ENCODE results near the gene SPATA32. TPM values are rescaled to one million over a fixed set of nuclear protein-coding genes. Genes with fewer than 3 reads are reported as not detected.
"Not testable (repeated sequence)": the region's sequence is repeated elsewhere in the genome, so short reads cannot be mapped to it uniquely, and the experiment has no call there.

Gene SPATA32
- polyA plus RNA-seq (ENCODE audit: insufficient read length in 3 of 3) = under 1 TPM; 0.20 to 0.42 (median 0.22) TPM
- long read RNA-seq, donor 1 = 0 reads
- long read RNA-seq, donor 2 = 0 reads
- long read RNA-seq, donor 3 = 0 reads
- long read RNA-seq, donor 4 = 0 reads
- long read RNA-seq, donor 5 = 0 reads
- long read RNA-seq, donor 6 = 0 reads
- long read RNA-seq, donor 7 = 0 reads
- long read RNA-seq, donor 8 = 0 reads
- long read RNA-seq, donor 9 = 0 reads
- long read RNA-seq, donor 10 = 0 reads
- long read RNA-seq, donor 11 = 0 reads
- long read RNA-seq, donor 12 = 0 reads
- long read RNA-seq, donor 13 = 0 reads
- long read RNA-seq, donor 14 = 0 reads
- long read RNA-seq, donor 15 = 0 reads
- long read RNA-seq, donor 16 = 0 reads

GRCh38 chr17:45261577-45262515 lies at the start of gene SPATA32:
Gene SPATA32, minus strand, starts transcription at chr17:45262094. Its CDS starts 78 bp downstream, at chr17:45262016.
- DNase-seq (ENCODE audit: extremely low read depth in 1 of 11, low read depth in 9 of 11, low spot score in 4 of 11) = peak in 3 of 11 donors; percentile 21 to 43 (median 42)

- no peak for DNase-seq (ENCODE audit: extremely low read depth in 1 of 11, low read depth in 9 of 11, low spot score in 4 of 11)
These were observed 49.5 kb upstream of the SPATA32 start for GRCh38 chr17:45311401-45311759.

- no peak for DNase-seq (ENCODE audit: extremely low read depth in 1 of 11, low read depth in 9 of 11, low spot score in 4 of 11)
These were observed 48.8 kb upstream of the SPATA32 start for GRCh38 chr17:45310380-45311324.

GRCh38 chr17:45309400-45309799 lies 47.5 kb upstream of the SPATA32 start:
- no peak for DNase-seq (ENCODE audit: extremely low read depth in 1 of 11, low read depth in 9 of 11, low spot score in 4 of 11)

- DNase-seq (ENCODE audit: extremely low read depth in 1 of 11, low read depth in 9 of 11, low spot score in 4 of 11) = no peak
These were observed 46.9 kb upstream of the SPATA32 start for GRCh38 chr17:45308840-45309239.

- no peak for DNase-seq (ENCODE audit: extremely low read depth in 1 of 11, low read depth in 9 of 11, low spot score in 4 of 11)
These were observed 46.1 kb upstream of the SPATA32 start for GRCh38 chr17:45308016-45308365.

- no peak for DNase-seq (ENCODE audit: extremely low read depth in 1 of 11, low read depth in 9 of 11, low spot score in 4 of 11)
These were observed 45.6 kb upstream of the SPATA32 start for GRCh38 chr17:45307290-45308015.

GRCh38 chr17:45306623-45307022 lies 44.7 kb upstream of the SPATA32 start:
- DNase-seq (ENCODE audit: extremely low read depth in 1 of 11, low read depth in 9 of 11, low spot score in 4 of 11) = no peak

GRCh38 chr17:45306094-45306493 lies 44.2 kb upstream of the SPATA32 start:
- DNase-seq (ENCODE audit: extremely low read depth in 1 of 11, low read depth in 9 of 11, low spot score in 4 of 11) = no peak

- DNase-seq (ENCODE audit: extremely low read depth in 1 of 11, low read depth in 9 of 11, low spot score in 4 of 11) = no peak
These were observed 43.7 kb upstream of the SPATA32 start for GRCh38 chr17:45305530-45306087.

- no peak for DNase-seq (ENCODE audit: extremely low read depth in 1 of 11, low read depth in 9 of 11, low spot score in 4 of 11)
These were observed 40.8 kb upstream of the SPATA32 start for GRCh38 chr17:45302649-45303173.

GRCh38 chr17:45302220-45302619 lies 40.3 kb upstream of the SPATA32 start:
- DNase-seq (ENCODE audit: extremely low read depth in 1 of 11, low read depth in 9 of 11, low spot score in 4 of 11) = not testable (repeated sequence)

GRCh38 chr17:45301674-45302073 lies 39.8 kb upstream of the SPATA32 start:
- DNase-seq (ENCODE audit: extremely low read depth in 1 of 11, low read depth in 9 of 11, low spot score in 4 of 11) = no peak

GRCh38 chr17:45300060-45300751 lies 38.3 kb upstream of the SPATA32 start:
- no peak for DNase-seq (ENCODE audit: extremely low read depth in 1 of 11, low read depth in 9 of 11, low spot score in 4 of 11)

GRCh38 chr17:45299361-45299760 lies 37.5 kb upstream of the SPATA32 start:
- peak in 1 of 11 donors; percentile 46 for DNase-seq (ENCODE audit: extremely low read depth in 1 of 11, low read depth in 9 of 11, low spot score in 4 of 11)

GRCh38 chr17:45298546-45299285 lies 36.8 kb upstream of the SPATA32 start:
- DNase-seq (ENCODE audit: extremely low read depth in 1 of 11, low read depth in 9 of 11, low spot score in 4 of 11) = no peak

GRCh38 chr17:45296833-45297124 lies 34.9 kb upstream of the SPATA32 start:
- DNase-seq (ENCODE audit: extremely low read depth in 1 of 11, low read depth in 9 of 11, low spot score in 4 of 11) = no peak
